ENCODE data around the gene WDR70. TPM values are rescaled to one million over a fixed set of nuclear protein-coding genes. Genes with fewer than 3 reads are reported as not detected.
"Not testable (repeated sequence)": the region's sequence is repeated elsewhere in the genome, so short reads cannot be mapped to it uniquely, and the experiment has no call there.

The WDR70 gene
- total and polyA plus RNA-seq, 2 of the 8 experiments (the other 6 are each of a cell fraction or from before 2014, with no cell fraction given) = 10.6 to 37.4 TPM

- H3K79me2 ChIP-seq (ENCODE audit: control insufficient read depth in 1 of 2, insufficient read depth in 2 of 2, low read length in 2 of 2); H3K27ac ChIP-seq (ENCODE audit: low read depth, low read length); H3K9ac ChIP-seq (replicated peaks in 1 of 4; ENCODE audit: extremely low read depth in 1 of 4, low read depth in 3 of 4, low read length in 3 of 4); H3K9me3 ChIP-seq (ENCODE audit: insufficient read depth in 2 of 2, low read depth in 1 of 2, low read length in 1 of 2); POLR2A ChIA-PET (ENCODE audit: partially characterized antibody); H3K23me2 ChIP-seq (ENCODE audit: low read depth, low read length); H3K36me3 ChIP-seq (ENCODE audit: control insufficient read depth in 2 of 4, insufficient read depth in 4 of 4, low read length in 3 of 4); H4K91ac ChIP-seq (replicated peaks; ENCODE audit: insufficient read length, low read length); H2BK20ac ChIP-seq (ENCODE audit: low read length); H2BK15ac ChIP-seq (ENCODE audit: low read length); H2BK120ac ChIP-seq (replicated peaks; ENCODE audit: low read depth, low read length); H3K79me1 ChIP-seq (ENCODE audit: low read depth, low read length); H3K4ac ChIP-seq (replicated peaks; ENCODE audit: insufficient read length, low read depth, low read length); H3K4me2 ChIP-seq (ENCODE audit: insufficient read depth in 1 of 2, low read depth in 2 of 2, low read length in 2 of 2); H2AFZ ChIP-seq (ENCODE audit: low read length); H2AK5ac ChIP-seq (ENCODE audit: low read depth, low read length); H3K18ac ChIP-seq (ENCODE audit: extremely low read depth, low read length); H3K4me3 ChIP-seq (ENCODE audit: extremely low read depth in 1 of 4, insufficient read depth in 2 of 4, low read depth in 3 of 4, low read length in 4 of 4); H2BK5ac ChIP-seq (ENCODE audit: low read depth, low read length); H4K8ac ChIP-seq (ENCODE audit: extremely low read depth, insufficient read depth, low read length); H3K4me1 ChIP-seq (replicated peaks in 1 of 4; ENCODE audit: control insufficient read depth in 3 of 4, insufficient read depth in 4 of 4, low read length in 3 of 4); FAIRE-seq; DNase-seq (ENCODE audit: low read depth in 1 of 2, low spot score in 2 of 2); H3K56ac ChIP-seq (replicated peaks; ENCODE audit: insufficient read length, low read depth, low read length); H3K27me3 ChIP-seq (replicated peaks in 1 of 4; ENCODE audit: control insufficient read depth in 3 of 4, extremely low read depth in 1 of 4, insufficient read depth in 3 of 4, low read length in 3 of 4); CTCF ChIA-PET (ENCODE audit: partially characterized antibody); H4K5ac ChIP-seq (ENCODE audit: insufficient read length, low read depth, low read length); H3K14ac ChIP-seq (ENCODE audit: insufficient read length); H3K23ac ChIP-seq (ENCODE audit: insufficient read length); H4K20me1 ChIP-seq (replicated peaks in 1 of 2; ENCODE audit: control insufficient read depth in 1 of 2, insufficient read depth in 2 of 2, low read length in 2 of 2); H2BK12ac ChIP-seq (ENCODE audit: low read depth, low read length): not testable (repeated sequence)
- WGBS, 2 experiments (ENCODE audit: extremely low coverage in 1 of 2, insufficient coverage in 1 of 2, insufficient read length in 1 of 2, insufficient replicate concordance in 2 of 2, low coverage in 1 of 2, low lambda C conversion rate in 2 of 2, missing lambda C conversion rate in 1 of 2) = 93% methylated on average over 6 of the region's 7 CpGs; no CpG with 5 or more reads in 1 of the 2 experiments
Observed at GRCh38 chr5:37453252-37453651, 74.1 kb downstream of the WDR70 start.

- H3K56ac ChIP-seq (replicated peaks; ENCODE audit: insufficient read length, low read depth, low read length); H2AFZ ChIP-seq (ENCODE audit: low read length); H2AK5ac ChIP-seq (ENCODE audit: low read depth, low read length); H3K23ac ChIP-seq (ENCODE audit: insufficient read length); H2BK15ac ChIP-seq (ENCODE audit: low read length); H3K27ac ChIP-seq (ENCODE audit: low read depth, low read length); H3K23me2 ChIP-seq (ENCODE audit: low read depth, low read length); H3K36me3 ChIP-seq (ENCODE audit: control insufficient read depth in 2 of 4, insufficient read depth in 4 of 4, low read length in 3 of 4); H2BK5ac ChIP-seq (ENCODE audit: low read depth, low read length); H4K20me1 ChIP-seq (replicated peaks in 1 of 2; ENCODE audit: control insufficient read depth in 1 of 2, insufficient read depth in 2 of 2, low read length in 2 of 2); H4K8ac ChIP-seq (ENCODE audit: extremely low read depth, insufficient read depth, low read length); H4K91ac ChIP-seq (replicated peaks; ENCODE audit: insufficient read length, low read length); H3K27me3 ChIP-seq (replicated peaks in 1 of 4; ENCODE audit: control insufficient read depth in 3 of 4, extremely low read depth in 1 of 4, insufficient read depth in 3 of 4, low read length in 3 of 4); H3K18ac ChIP-seq (ENCODE audit: extremely low read depth, low read length); POLR2A ChIA-PET (ENCODE audit: partially characterized antibody); H2BK20ac ChIP-seq (ENCODE audit: low read length); CTCF ChIA-PET (ENCODE audit: partially characterized antibody); H3K4me1 ChIP-seq (replicated peaks in 1 of 4; ENCODE audit: control insufficient read depth in 3 of 4, insufficient read depth in 4 of 4, low read length in 3 of 4); DNase-seq (ENCODE audit: low read depth in 1 of 2, low spot score in 2 of 2); H3K79me1 ChIP-seq (ENCODE audit: low read depth, low read length); H4K5ac ChIP-seq (ENCODE audit: insufficient read length, low read depth, low read length); H3K14ac ChIP-seq (ENCODE audit: insufficient read length); H3K4me2 ChIP-seq (ENCODE audit: insufficient read depth in 1 of 2, low read depth in 2 of 2, low read length in 2 of 2); H3K4me3 ChIP-seq (ENCODE audit: extremely low read depth in 1 of 4, insufficient read depth in 2 of 4, low read depth in 3 of 4, low read length in 4 of 4); H3K4ac ChIP-seq (replicated peaks; ENCODE audit: insufficient read length, low read depth, low read length); H2BK120ac ChIP-seq (replicated peaks; ENCODE audit: low read depth, low read length); H3K9ac ChIP-seq (replicated peaks in 1 of 4; ENCODE audit: extremely low read depth in 1 of 4, low read depth in 3 of 4, low read length in 3 of 4); H2BK12ac ChIP-seq (ENCODE audit: low read depth, low read length); H3K79me2 ChIP-seq (ENCODE audit: control insufficient read depth in 1 of 2, insufficient read depth in 2 of 2, low read length in 2 of 2); FAIRE-seq; H3K9me3 ChIP-seq (ENCODE audit: insufficient read depth in 2 of 2, low read depth in 1 of 2, low read length in 1 of 2): not testable (repeated sequence)
- WGBS, 2 experiments (ENCODE audit: extremely low coverage in 1 of 2, insufficient coverage in 1 of 2, insufficient read length in 1 of 2, insufficient replicate concordance in 2 of 2, low coverage in 1 of 2, low lambda C conversion rate in 2 of 2, missing lambda C conversion rate in 1 of 2) = 95% methylated on average over 1 of the region's 1 CpG; no CpG with 5 or more reads in 1 of the 2 experiments
Observed at GRCh38 chr5:37454402-37455055, 75.4 kb downstream of the WDR70 start.
